GM19239 (cell line): ENCODE results near the gene CMTM2.
"Not testable (repeated sequence)": the region's sequence is repeated elsewhere in the genome, so short reads cannot be mapped to it uniquely, and the experiment has no call there.

ENCODE experiments used
- DNase-seq: peaks from one replicate; pipeline ENCODE4 v3.0.0; 2011; ENCODE audit warnings: low spot score; ENCODE audit not compliant: insufficient read length
- FAIRE-seq: peaks from 2 replicates; lab custom pipeline; 2011; peaks lifted over from hg19 to GRCh38; lab: Jason Lieb, UNC

The CMTM2 gene

DNA sequence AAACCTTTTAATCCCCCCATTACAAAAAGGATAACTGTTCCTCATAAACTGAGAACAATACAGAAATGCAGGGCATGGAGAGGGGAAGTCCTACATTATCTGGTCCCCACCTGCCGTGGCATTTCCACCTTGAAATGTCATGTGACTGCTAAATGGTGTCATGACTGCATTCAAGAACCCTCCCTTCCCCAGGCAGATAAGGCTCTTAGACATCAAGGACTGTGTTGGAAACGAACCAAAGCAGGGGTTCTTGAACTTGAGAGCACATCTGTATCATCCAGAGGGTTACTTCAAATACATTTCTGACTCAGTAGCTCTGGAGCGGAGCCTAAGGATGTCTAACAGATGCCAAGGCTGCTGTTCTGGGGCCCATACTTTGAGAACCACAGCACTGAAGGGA lies 43.6 kb downstream of the CMTM2 start:
- FAIRE-seq = no peak
- DNase-seq = no peak

DNA sequence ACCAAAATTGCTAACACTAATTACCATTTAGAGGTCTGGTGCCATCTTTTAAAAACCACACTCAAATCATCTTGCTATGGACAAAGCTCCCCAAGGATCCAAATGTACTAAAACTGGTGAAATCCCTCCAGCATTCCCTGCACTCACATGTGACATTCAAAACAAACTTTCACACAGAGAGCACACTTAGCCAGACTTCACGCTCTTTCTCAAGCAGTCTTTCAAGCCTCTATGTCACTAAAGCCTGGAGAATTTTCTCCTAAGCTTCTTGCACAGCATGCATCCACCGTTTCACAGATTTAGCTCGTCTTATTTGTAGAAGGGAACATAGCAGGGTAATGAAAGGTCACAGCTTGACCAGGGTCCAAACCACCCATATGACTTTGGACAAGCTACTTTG lies 44.5 kb downstream of the CMTM2 start:
- DNase-seq = no peak
- FAIRE-seq = no peak

DNA sequence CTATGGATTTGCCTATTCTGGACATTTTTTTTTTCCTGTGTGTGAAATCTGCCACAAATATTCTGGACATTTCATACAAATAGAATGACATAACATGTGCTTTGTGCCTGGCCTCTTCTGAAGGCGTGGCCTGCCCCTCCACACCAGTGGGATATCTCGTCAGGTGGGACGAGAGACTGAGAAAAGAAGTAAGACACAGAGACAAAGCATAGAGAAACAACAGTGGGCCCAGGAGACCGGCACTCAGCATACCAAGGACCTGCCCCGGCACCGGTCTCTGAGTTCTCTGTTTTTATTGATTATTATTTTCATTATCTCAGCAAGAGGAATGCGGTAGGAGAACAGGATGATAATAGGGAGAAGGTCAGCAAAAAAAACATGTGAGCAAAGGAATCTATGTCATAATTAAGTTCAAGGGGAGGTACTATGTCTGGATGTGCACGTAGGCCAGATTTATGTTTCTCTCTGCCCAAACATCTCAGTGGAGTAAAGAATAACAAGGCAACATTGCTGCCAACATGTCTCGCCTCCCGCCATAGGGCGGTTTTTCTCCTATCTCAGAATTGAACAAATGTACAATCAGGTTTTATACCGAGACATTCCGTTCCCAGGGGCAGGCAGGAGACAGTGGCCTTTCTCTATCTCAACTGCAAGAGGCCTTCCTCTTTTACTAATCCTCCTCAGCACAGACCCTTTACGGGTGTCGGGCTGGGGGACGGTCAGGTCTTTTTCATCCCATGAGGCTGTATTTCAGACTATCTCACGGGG lies 48.5 kb downstream of the CMTM2 start:
- not testable (repeated sequence) for DNase-seq, FAIRE-seq

DNA sequence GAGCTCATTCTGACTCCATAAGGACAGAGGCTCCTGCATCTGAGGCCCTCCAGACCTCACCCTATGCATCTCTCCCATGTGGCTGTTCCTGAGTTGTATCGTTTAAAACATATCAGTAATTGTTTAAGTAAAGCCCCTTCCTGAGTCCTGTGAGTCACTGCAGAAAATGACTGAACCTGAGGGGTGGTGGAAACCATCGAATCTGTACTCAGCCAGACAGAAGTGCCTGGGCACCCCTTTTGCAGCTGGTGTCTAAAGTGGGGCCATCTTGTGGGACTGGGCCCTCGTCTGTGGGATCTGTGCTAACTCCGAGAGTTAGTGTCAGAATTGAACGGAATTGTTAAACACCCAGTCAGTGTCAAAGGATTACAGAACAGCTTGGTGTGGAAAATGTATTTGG lies 50.6 kb downstream of the CMTM2 start:
- FAIRE-seq = no peak

DNA sequence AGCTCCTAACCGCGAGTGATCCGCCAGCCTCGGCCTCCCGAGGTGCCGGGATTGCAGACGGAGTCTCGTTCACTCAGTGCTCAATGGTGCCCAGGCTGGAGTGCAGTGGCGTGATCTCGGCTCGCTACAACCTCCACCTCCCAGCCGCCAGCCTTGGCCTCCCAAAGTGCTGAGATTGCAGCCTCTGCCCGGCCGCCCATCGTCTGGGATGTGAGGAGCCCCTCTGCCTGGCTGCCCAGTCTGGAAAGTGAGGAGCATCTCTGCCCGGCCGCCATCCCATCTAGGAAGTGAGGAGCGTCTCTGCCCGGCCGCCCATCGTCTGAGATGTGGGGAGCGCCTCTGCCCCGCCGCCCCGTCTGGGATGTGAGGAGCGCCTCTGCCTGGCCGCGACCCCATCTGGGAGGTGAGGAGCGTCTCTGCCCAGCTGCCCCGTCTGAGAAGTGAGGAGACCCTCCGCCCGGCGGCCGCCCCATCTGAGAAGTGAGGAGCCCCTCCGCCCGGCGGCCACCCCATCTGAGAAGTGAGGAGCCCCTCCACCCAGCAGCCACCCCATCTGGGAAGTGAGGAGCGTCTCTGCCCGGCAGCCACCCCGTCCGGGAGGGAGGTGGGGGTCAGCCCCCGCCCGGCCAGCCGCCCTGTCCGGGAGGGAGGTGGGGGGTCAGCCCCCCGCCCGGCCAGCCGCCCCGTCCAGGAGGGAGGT lies 51.4 kb downstream of the CMTM2 start:
- FAIRE-seq, DNase-seq: not testable (repeated sequence)

More for the DNA sequence above, 50.6 kb downstream of the CMTM2 start:
- no peak for DNase-seq

DNA sequence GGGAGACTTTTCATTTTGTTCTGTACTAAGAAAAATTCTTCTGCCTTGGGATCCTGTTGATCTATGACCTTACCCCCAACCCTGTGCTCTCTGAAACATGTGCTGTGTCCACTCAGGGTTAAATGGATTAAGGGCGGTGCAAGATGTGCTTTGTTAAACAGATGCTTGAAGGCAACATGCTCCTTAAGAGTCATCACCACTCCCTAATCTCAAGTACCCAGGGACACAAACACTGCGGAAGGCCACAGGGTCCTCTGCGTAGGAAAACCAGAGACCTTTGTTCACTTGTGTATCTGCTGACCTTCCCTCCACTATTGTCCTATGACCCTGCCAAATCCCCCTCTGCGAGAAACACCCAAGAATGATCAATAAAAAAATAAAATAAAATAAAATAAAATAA lies 52.3 kb downstream of the CMTM2 start:
- not testable (repeated sequence) for DNase-seq

DNA sequence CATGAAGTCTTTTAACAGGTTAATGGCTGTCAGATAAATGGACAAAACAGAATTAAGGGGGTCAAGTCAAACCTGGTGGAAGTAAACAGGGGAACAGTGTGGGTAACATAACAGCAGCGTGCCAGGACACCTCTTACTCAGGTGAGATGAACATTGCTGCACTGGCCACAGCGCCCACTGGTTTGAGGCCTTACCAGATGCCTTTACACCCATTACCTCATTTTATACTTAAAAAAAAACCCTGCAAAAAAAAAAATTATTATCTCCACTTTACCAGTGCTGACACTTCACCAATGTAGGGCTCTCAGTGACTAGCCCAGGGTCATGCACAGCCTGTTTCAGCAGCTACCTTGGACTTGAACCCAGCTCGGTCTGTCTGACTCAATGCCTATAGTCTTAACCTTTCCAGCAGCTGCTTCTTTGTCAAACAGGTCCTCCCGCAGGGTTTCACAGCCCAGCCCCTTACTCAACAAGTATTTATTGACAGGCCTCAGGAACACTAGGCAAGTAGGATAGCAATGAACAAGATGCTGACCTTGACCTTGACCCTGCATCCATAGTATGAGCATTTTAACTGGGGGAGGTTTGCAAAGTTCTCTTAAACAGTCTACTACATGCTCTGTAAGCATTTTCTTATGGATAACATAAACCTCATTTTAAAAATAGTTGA lies 55.4 kb downstream of the CMTM2 start:
- DNase-seq (no peak), FAIRE-seq (no peak)

More for the DNA sequence above, 52.3 kb downstream of the CMTM2 start:
- not testable (repeated sequence) for FAIRE-seq

DNA sequence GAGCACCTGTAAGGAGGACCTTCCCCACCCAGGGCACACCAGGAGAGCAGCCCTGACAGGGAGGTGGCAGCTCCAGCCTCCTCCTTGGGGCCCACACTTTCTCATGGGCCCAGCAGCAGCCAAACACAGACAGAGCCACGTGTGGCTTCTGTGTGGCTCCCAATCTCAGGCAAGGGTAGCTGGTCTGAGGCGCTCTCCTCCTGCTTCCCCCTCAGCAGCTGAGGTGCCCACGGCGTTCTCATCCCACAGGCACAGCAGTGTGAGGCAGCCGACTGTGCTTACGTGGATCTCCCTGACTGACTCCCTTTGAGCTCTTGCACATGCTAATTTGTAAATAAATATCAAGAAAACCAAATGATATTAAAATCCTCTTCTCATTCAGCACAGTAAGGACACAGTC lies 56.1 kb downstream of the CMTM2 start:
- no peak for FAIRE-seq

DNA sequence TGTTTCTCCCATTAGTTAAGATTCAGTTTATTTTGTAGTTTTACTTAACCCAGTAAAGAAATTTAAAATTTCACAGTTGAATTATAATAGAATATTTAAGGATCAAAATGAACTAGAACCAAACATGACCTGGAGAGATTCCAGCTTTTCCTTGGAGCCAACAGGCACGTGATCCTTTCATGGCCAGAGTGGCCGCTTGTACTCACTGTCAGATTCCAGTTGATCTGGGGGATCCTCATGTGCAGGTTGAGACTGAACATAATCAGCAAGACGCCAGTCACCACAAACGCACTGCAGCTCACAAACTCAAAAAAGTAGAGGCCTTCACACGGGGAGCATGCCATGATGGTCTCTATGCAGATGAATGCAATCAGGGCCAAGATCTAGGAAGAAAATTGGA lies 56.9 kb downstream of the CMTM2 start:
- FAIRE-seq (no peak), DNase-seq (no peak)

More for the DNA sequence above, 56.1 kb downstream of the CMTM2 start:
- no peak for DNase-seq

DNA sequence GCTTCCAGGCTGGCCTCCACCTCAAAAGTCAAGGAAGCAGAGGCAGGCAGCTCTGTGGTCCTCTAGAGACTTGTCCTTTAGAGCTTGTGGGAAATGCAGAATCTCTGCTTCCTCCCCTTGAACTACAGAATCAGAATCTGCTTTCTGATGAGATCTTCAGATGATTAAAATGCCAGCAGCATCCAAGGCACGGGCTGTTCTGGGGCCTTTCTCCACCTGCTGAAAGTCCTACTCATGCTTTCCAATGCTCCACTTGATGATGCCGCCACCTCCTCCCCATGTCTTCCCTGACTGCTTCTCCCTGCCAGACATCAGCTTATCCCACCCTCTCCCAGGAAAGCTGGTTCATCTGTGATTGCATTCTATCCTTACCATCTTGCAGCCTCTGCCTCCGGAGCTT lies 58.5 kb downstream of the CMTM2 start:
- FAIRE-seq = no peak
- no peak for DNase-seq
